ENCODE data around the gene HARBI1. TPM values are rescaled to one million over a fixed set of nuclear protein-coding genes. Genes with fewer than 3 reads are reported as not detected.

HARBI1 gene
- total and polyA plus RNA-seq, 2 experiments from 2014 or later, result 2.2 to 9.8 TPM

DNA sequence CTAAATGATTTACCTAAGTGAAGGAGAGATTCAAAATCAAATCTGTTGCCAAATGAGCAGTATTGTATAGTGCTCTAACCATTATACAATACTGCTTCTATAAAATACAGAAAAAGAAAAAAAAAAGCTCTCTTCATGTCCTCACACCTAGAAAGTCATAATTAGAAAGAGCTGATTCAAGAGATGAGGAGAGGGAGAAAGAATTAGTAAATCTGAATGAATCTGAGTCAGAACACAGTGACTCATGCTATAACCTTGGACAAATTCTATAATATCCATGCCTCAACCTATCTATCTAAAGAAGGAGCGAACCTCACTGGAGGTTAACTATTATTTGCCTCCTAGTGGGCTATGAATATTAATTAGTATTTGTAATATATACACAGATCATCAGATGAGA, 52.6 kb downstream of the HARBI1 start:
- peak in 1 of 2 donors; percentile 46 for DNase-seq (ENCODE audit: low read depth in 1 of 2, low spot score in 1 of 2)
- Histone ChIP-seq H3K9me3 (ENCODE audit: low read depth) (no peaks in the 10 kb centered on the region), H3K27ac (no peak overlapping the region), H3K36me3 (no peaks in the 10 kb centered on the region), H3K4me1 (ENCODE audit: low read depth) (no peaks in the 10 kb centered on the region), H3K4me3 (no peak overlapping the region), H3K27me3 (no peaks in the 10 kb centered on the region)
- TF ChIP-seq, protein P1, sequence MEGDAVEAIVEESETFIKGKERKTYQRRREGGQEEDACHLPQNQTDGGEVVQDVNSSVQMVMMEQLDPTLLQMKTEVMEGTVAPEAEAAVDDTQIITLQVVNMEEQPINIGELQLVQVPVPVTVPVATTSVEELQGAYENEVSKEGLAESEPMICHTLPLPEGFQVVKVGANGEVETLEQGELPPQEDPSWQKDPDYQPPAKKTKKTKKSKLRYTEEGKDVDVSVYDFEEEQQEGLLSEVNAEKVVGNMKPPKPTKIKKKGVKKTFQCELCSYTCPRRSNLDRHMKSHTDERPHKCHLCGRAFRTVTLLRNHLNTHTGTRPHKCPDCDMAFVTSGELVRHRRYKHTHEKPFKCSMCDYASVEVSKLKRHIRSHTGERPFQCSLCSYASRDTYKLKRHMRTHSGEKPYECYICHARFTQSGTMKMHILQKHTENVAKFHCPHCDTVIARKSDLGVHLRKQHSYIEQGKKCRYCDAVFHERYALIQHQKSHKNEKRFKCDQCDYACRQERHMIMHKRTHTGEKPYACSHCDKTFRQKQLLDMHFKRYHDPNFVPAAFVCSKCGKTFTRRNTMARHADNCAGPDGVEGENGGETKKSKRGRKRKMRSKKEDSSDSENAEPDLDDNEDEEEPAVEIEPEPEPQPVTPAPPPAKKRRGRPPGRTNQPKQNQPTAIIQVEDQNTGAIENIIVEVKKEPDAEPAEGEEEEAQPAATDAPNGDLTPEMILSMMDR (IDR thresholded peaks at IDR 0.05; ENCODE audit: low read depth, low read length), result no peak

DNA sequence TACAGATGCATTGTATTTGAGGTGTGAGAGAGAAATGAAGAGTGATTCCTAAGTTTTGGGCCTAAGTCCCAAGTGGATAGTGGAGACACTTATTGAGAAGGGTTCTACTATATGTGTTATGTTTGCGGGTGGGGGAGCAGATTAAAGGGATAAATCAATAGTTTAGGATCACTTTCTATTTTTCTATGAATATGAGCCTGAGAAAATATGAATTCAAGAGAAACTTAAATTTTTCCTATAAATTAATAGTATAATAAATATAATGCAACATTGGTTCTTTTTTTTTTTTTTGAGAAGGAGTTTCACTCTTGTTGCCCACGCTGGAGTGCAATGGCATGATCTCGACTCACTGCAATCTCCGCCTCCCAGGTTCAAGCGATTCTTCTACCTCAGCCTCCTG, 54.5 kb downstream of the HARBI1 start:
- Histone ChIP-seq H3K9me3 (ENCODE audit: low read depth) (no peaks in the 10 kb centered on the region), H3K27me3 (no peaks in the 10 kb centered on the region), H3K4me3 (no peak overlapping the region), H3K4me1 (ENCODE audit: low read depth) (no peaks in the 10 kb centered on the region), H3K27ac (no peak overlapping the region), H3K36me3 (no peaks in the 10 kb centered on the region)
- DNase-seq (ENCODE audit: low read depth in 1 of 2, low spot score in 1 of 2), result no peak
- TF ChIP-seq, protein P1 (IDR thresholded peaks at IDR 0.05; ENCODE audit: low read depth, low read length), result no peak

DNA sequence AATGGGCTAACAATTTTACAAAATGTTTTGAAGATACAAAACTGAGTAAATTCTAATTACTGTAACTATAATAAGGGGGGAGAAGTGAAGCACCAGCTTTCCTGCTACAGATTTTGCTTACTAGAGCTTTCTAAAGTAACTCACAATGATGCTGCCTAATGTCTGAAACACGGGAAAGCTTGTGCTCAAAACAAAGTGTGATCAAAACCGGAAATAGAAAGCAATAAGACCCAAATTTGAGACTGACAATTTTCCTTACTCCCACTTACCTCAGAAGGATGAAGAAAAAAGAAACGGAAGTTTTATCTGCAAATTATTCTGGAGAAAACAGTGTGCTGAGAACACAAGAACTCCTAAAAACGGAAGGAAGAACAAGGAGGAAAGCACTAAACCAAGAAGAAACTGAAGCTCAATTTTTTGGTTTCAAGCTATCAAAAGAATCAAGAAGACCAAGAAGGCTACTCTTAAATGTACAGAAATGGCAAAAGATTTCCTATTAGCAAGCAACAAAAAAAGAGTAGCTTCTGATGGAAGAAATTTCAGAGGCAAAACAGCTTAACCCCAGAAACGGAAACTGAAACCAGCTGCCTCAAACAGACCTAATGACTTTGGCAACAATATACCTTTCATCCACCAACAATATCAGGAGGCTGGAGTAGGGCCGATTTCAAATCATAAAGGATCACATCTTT, 56.6 kb downstream of the HARBI1 start:
- Histone ChIP-seq H3K27me3 (no peaks in the 10 kb centered on the region), H3K9me3 (ENCODE audit: low read depth) (no peaks in the 10 kb centered on the region), H3K27ac (peak overlapping the region; percentile 13), H3K4me3 (no peak overlapping the region), H3K36me3 (no peaks in the 10 kb centered on the region), H3K4me1 (ENCODE audit: low read depth) (no peaks in the 10 kb centered on the region)
- DNase-seq (ENCODE audit: low read depth in 1 of 2, low spot score in 1 of 2), result peak in 1 of 2 donors; percentile 55
- TF ChIP-seq, protein P1 (IDR thresholded peaks at IDR 0.05; ENCODE audit: low read depth, low read length), result no peak

DNA sequence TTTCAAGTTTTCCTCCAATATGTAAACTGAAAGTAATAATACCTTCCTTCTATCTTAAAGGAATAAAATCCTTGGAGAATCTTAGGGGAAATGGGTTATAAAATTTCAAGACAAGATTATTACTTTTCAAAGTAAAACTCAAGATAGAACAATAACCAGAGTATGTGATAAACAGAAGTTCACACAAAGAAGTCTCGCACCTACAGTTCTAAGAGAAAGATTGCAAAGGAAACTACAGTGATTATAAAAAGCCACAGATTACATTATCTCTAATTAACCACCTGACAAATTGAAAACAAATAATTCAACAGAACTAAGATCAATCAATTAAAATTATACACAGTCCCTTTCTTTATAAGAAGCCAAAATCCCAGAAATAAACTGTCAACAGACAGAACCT, 57.2 kb downstream of the HARBI1 start:
- no peak for DNase-seq (ENCODE audit: low read depth in 1 of 2, low spot score in 1 of 2)
- H3K27ac ChIP-seq, result peak overlapping the region; percentile 13
- H3K4me3 ChIP-seq, result no peak overlapping the region
- no peaks in the 10 kb centered on the region for H3K36me3 ChIP-seq
- TF ChIP-seq, protein P1 (IDR thresholded peaks at IDR 0.05; ENCODE audit: low read depth, low read length), result no peak
- H3K27me3 ChIP-seq, result no peaks in the 10 kb centered on the region
- no peaks in the 10 kb centered on the region for H3K9me3 ChIP-seq (ENCODE audit: low read depth)
- H3K4me1 ChIP-seq (ENCODE audit: low read depth), result peaks cover 6% of the 10 kb centered on the region

DNA sequence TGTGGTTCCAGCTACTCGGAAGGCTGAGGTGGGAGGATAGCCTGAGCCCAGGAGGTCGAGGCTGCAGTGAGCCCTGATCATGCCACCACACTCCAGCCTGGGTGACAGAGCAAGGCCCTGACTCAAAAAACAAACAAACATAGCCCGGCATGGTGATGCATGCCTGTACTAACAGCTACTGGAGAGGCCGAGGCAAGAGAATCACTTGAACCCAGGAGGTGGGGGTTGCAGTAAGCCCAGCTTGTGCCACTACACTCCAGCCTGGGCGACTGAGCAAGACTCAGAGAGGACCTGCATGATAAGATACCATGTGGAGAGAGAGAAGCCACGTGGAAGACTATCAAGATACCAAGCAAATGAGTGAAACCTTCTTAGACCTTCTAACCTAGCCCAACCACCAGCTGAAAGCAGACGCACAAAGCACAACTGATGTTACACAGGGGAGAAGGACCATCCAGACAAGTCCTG, 59.3 kb downstream of the HARBI1 start:
- TF ChIP-seq, protein P1 (IDR thresholded peaks at IDR 0.05; ENCODE audit: low read depth, low read length), result no peak
- H3K27ac ChIP-seq, result peak overlapping the region; percentile 40
- H3K36me3 ChIP-seq, result no peaks in the 10 kb centered on the region
- no peak overlapping the region for H3K4me3 ChIP-seq
- peaks cover 18% of the 10 kb centered on the region for H3K4me1 ChIP-seq (ENCODE audit: low read depth)
- no peaks in the 10 kb centered on the region for H3K27me3 ChIP-seq
- no peaks in the 10 kb centered on the region for H3K9me3 ChIP-seq (ENCODE audit: low read depth)
- DNase-seq (ENCODE audit: low read depth in 1 of 2, low spot score in 1 of 2), result no peak

Data from cardiac muscle cell (in vitro differentiated cells and primary cell).